GM19238 (cell line): ENCODE measurements around the gene SLC38A6.

Experiments
- DNase-seq: peaks from one replicate; pipeline ENCODE4 v3.0.0; 2011; ENCODE audit warnings: low spot score; ENCODE audit not compliant: insufficient read length

The SLC38A6 gene

GRCh38 chr14:60980811-60981632, at the start of gene SLC38A6, which contains the start of gene TRMT5:
TSS of gene SLC38A6 (plus strand) at chr14:60981245. CDS start at chr14:60981278, 33 bp downstream.
TSS of gene TRMT5 (minus strand) at chr14:60981079. CDS start at chr14:60980973, 106 bp downstream.
- peak; percentile 74 for DNase-seq

DNA sequence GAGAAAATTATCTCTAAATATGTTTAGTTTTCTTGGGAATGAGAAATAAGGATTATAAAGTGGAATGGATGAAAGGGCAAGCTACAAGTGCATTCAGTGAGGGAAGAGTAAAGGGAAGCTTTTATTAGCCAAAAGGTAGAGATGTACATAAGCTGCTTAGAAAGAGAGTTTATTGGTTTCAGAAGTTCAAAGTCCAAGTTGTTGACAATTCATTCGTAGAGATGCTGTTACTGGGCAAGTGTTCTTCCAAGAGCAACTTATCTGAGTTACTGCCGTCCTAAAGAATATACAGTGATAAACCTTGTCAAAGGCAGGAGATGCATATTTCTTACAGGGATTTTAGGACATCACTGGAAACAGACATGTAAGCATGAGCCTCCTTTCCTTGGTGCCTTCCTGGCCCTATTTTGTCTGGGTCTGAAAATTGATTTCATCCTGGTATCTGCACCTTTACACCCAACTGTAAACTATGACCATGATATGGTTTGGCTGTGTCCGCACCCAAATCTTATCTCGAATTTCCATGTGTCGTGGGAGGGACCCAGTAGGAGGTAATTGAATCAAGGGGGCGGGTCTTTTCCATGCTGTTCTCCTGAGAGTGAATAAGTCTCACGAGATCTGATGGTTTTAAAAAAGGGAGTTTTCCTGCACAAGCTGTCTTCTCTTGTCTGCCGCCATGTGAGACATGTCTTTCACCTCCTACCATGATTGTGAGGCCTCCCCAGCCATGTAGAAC, 47.0 kb upstream of the SLC38A6 start:
- DNase-seq = no peak

GRCh38 chr14:60935319-60935718, 45.7 kb upstream of the SLC38A6 start:
- DNase-seq = no peak

DNA sequence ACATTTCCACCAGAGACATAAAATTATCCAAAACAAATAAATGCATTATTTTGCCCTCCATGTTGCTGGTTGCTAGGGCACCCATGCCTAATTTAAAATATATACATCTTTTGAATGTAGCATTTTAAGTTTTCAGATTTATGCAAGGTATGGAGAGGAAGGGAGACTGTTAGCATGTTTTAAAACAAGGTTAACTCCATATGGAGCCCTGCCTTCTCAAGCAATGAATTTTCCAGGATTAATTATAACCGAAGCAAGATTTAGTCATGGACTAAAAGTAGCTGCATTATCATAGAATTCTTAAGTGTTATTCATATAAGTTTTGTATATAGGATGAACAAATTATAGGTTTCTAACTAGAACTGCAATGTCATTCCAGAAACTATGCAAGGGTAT, 37.4 kb upstream of the SLC38A6 start:
- no peak for DNase-seq

- DNase-seq = no peak
These were observed 36.8 kb upstream of the SLC38A6 start for GRCh38 chr14:60944204-60944603.

- no peak for DNase-seq
These were observed 35.1 kb upstream of the SLC38A6 start for GRCh38 chr14:60945984-60946383.

GRCh38 chr14:60946773-60947172, 34.3 kb upstream of the SLC38A6 start:
- DNase-seq = no peak

- DNase-seq = no peak
These were observed 29.1 kb upstream of the SLC38A6 start for GRCh38 chr14:60951776-60952435.

- DNase-seq = no peak
These were observed 24.8 kb upstream of the SLC38A6 start for GRCh38 chr14:60956202-60956601.

DNA sequence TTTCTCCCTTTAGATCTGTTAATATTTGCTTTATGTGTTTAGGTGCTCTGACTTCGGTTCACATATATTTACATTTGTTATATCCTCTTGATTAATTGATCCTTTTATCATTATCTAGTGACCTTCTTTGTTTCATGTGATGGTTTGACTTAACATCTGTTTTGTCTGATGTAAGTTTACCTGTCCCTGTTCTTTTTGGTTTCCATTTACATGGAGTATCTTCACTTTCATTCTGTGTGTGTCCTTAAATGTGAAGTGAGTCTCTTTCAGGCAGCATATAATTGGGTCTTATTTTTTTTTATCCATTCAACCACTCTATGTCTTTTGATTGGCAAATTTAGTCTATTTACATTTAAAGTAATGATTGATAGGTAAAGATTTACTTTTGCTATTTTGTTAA, 24.4 kb upstream of the SLC38A6 start:
- DNase-seq = no peak

GRCh38 chr14:60958146-60958545, 22.9 kb upstream of the SLC38A6 start:
- DNase-seq = no peak

DNA sequence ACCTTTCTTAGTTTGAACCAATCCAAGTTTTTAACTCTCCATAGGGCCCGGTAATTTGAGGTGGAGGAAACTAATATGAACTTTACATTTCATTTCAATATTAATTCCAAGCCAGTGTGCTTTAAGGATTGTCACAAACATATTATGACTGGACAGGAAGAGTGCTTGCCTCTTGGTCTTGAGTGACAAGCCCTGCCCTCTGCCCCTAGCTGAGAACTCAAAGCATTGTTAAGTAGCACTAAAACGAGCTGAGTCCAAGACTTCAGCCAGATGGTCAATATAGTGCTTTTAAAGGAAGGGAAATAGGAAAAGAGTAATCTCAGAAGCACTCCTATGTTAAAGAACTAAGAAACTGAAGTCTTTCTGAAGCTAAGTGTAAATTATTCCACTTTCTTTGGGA, 17.3 kb upstream of the SLC38A6 start:
- DNase-seq = no peak

DNA sequence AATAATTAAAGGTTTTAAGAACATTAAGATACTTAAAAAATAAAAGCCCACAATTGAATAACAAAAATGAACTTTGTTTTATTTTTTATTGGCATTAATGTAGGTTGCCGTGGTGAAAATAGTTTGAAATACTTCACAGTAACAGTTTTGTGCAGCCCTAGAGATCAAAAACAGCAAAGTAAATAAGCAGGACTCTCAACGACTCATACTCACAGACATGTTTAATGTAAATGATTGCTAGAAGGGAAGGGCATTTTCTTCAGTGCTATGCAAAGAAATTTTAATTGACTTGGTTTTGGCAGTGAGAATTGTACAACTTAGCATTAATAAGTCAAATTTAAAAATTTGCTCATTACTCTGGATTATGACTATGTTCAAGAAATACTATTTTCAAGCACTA, 16.1 kb upstream of the SLC38A6 start:
- no peak for DNase-seq

GRCh38 chr14:60965402-60965801, 15.6 kb upstream of the SLC38A6 start:
- no peak for DNase-seq

GRCh38 chr14:60968099-60968498, 12.9 kb upstream of the SLC38A6 start:
- no peak for DNase-seq

DNA sequence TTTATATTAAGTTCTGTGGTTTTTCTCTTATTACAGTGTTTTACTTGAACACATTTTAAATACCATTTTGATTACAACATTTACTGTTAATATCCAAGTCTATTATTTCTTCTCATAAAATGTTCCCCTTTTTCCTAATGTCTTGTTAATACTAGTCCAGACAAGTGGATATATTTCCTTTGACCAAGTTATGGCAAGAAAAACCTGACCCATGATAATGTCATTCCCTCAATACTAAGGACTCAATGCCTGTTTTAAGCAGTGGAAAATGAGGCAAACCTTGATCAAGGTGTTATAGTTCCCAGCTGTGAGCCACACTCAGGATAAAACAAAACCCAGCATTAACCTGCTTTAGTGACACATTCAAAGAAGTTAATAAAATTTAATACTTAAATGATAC, 12.4 kb upstream of the SLC38A6 start:
- DNase-seq = no peak

GRCh38 chr14:60970146-60970545, 10.9 kb upstream of the SLC38A6 start:
- no peak for DNase-seq

DNA sequence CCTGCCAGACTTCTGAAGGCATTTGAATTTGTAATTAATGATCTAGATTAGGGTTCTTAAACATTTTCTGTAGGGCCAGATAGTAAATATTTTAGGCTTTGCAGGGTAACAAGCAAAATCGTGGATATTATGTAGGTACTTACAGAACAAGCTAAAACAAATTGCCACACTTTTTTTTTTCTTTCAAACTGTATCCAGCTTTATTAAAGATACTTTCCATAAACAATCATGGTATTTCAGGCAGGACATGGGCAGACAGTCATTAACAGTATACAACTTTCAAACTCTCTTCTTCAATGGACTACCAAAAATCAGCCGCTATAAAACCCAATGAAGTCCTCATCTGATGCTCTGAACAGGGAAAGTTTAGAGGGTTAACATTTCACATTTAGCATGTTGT, 9.8 kb upstream of the SLC38A6 start:
- no peak for DNase-seq

DNA sequence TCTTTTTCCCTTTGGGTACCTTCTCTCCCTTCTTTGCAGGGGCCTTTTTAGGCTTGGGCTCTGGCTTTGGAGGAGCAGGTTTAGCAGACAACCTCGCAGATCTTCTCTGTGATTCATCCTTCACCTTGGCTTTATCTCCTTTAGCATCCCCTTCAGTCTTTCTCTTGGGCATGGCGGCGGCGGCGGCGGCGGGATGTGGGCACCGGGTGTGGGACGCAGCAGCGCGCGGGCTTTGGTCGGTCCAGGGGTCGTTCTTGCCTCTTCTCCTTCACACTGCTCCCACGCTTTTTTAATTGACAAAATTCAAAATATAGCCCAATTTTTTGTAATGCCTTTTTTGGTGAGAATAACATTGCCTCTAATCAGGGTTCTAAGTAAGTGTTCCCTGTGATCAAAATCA, 8.8 kb upstream of the SLC38A6 start:
- DNase-seq = no peak

- no peak for DNase-seq
These were observed 8.0 kb upstream of the SLC38A6 start for GRCh38 chr14:60973070-60973469.

- DNase-seq = no peak
These were observed 6.9 kb upstream of the SLC38A6 start for GRCh38 chr14:60974090-60974651.

- DNase-seq = no peak
These were observed 5.5 kb upstream of the SLC38A6 start for GRCh38 chr14:60975551-60975950.
